BE2C (cell line): ENCODE data around the gene MYLK3.
A peak's percentile ranks its signal among the peaks of the same experiment; 100 is the strongest.

ENCODE experiments used
- DNase-seq: peaks from one replicate; pipeline ENCODE4 v3.0.0-alpha.2; 2020
- H3K27me3 ChIP-seq: fragments of 250-450 bp; sonication (Bioruptor Pico); 2 replicates; pipeline ENCODE4 v1.5.1; 2020; ENCODE audit warnings: mild to moderate bottlenecking
- H3K36me3 ChIP-seq: fragments of 250-450 bp; sonication (Bioruptor Pico); 2 replicates; pipeline ENCODE4 v1.5.1; 2020; ENCODE audit warnings: mild to moderate bottlenecking
- H3K4me1 ChIP-seq: fragments of 250-450 bp; sonication (Bioruptor Pico); 2 replicates; pipeline ENCODE4 v1.5.1; 2020
- H3K4me3 ChIP-seq: 2 replicates; pipeline ENCODE4 v1.5.1; 2011; ENCODE audit warnings: low read depth, low read length
- H3K9me3 ChIP-seq: fragments of 250-450 bp; sonication (Bioruptor Pico); 2 replicates; pipeline ENCODE4 v1.5.1; 2020
- CTCF ChIP-seq: IDR thresholded peaks from 2 replicates; pipeline ENCODE4 v1.5.1; 2012; ENCODE audit warnings: mild to moderate bottlenecking, low read depth, low read length

The MYLK3 gene

GRCh38 chr16:46711106-46712058 lies 36.8 kb downstream of the MYLK3 start:
- Histone ChIP-seq H3K9me3 (no peaks in the 10 kb centered on the region), H3K36me3 (no peaks in the 10 kb centered on the region), H3K4me3 (no peak overlapping the region), H3K27me3 (no peaks in the 10 kb centered on the region), H3K4me1 (no peaks in the 10 kb centered on the region; the same call in 1 of the 2 replicates)
- TF ChIP-seq CTCF = no peak
- peak; percentile 31 for DNase-seq

- no peak for DNase-seq
- Histone ChIP-seq H3K4me1 (no peaks in the 10 kb centered on the region; the same call in 1 of the 2 replicates), H3K4me3 (no peak overlapping the region)
Observed at GRCh38 chr16:46709469-46710005, 38.6 kb downstream of the MYLK3 start.

GRCh38 chr16:46706642-46707041 lies 41.5 kb downstream of the MYLK3 start:
- no peak for TF ChIP-seq CTCF
- H3K27me3 ChIP-seq = no peaks in the 10 kb centered on the region
- no peak for DNase-seq

More at GRCh38 chr16:46709469-46710005, 38.6 kb downstream of the MYLK3 start:
- Histone ChIP-seq H3K9me3 (no peaks in the 10 kb centered on the region), H3K36me3 (no peaks in the 10 kb centered on the region), H3K27me3 (no peaks in the 10 kb centered on the region)
- TF ChIP-seq CTCF = no peak

GRCh38 chr16:46702030-46702429 lies 46.1 kb downstream of the MYLK3 start:
- no peaks in the 10 kb centered on the region for H3K27me3 ChIP-seq
- DNase-seq = no peak
- no peaks in the 10 kb centered on the region for H3K9me3 ChIP-seq
- no peak for TF ChIP-seq CTCF
- H3K4me1 ChIP-seq = no peaks in the 10 kb centered on the region
- H3K4me3 ChIP-seq = no peak overlapping the region
- H3K36me3 ChIP-seq = peaks cover 13% of the 10 kb centered on the region

More at GRCh38 chr16:46706642-46707041, 41.5 kb downstream of the MYLK3 start:
- no peaks in the 10 kb centered on the region; the same call in 1 of the 2 replicates for H3K4me1 ChIP-seq
- H3K36me3 ChIP-seq = no peaks in the 10 kb centered on the region
- no peaks in the 10 kb centered on the region for H3K9me3 ChIP-seq
- H3K4me3 ChIP-seq = no peak overlapping the region

- Histone ChIP-seq H3K4me3 (no peak overlapping the region), H3K4me1 (no peaks in the 10 kb centered on the region), H3K27me3 (no peaks in the 10 kb centered on the region), H3K9me3 (no peaks in the 10 kb centered on the region), H3K36me3 (peaks cover 17% of the 10 kb centered on the region)
- DNase-seq = no peak
- no peak for TF ChIP-seq CTCF
Observed at GRCh38 chr16:46701615-46702014, 46.5 kb downstream of the MYLK3 start.

- Histone ChIP-seq H3K4me1 (no peaks in the 10 kb centered on the region), H3K9me3 (no peaks in the 10 kb centered on the region), H3K27me3 (no peaks in the 10 kb centered on the region), H3K4me3 (no peak overlapping the region), H3K36me3 (peaks cover 33% of the 10 kb centered on the region)
- DNase-seq = no peak
- TF ChIP-seq CTCF = no peak
Observed at GRCh38 chr16:46700048-46700447, 48.1 kb downstream of the MYLK3 start.
